ENCODE results near the gene CITED4. TPM values are rescaled to one million over a fixed set of nuclear protein-coding genes. Genes with fewer than 3 reads are reported as not detected.

CITED4 gene
- total and polyA plus RNA-seq, 2 donors (not counting 3 experiments of a cell fraction or from before 2014, with no cell fraction given) = 3.8 to 11.3 TPM

DNA sequence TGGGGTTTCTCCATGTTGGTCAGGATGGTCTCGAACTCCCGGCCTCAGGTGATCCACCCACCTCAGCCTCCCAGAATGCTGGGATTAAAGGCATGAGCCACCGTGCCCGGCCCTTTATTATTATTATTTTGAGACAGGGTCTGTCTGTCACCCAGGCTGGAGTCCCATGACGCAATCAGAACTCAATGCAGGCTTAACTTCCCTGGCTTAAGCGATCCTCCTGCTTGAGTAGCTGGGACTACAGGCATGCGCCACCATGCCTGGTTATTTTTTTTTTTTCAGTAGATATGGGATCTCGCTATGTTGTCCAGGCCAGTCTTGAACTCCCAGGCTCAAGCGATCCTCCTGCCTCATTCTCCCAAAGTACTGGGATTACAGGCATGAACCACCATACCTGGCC, 47.1 kb upstream of the CITED4 start:
- ChIA-PET CTCF (interaction anchor here (1.8 kb wide), 1 partner anchor 10 kb away, joined by 4 read pairs; no protein-coding TSS in a partner anchor), POLR2A (no interaction called here)
- no peak overlapping the region for H3K4me2 ChIP-seq (ENCODE audit: insufficient read depth, low read length)
- no peaks in the 10 kb centered on the region for H3K9me1 ChIP-seq (replicated peaks; ENCODE audit: control insufficient read depth, extremely low read depth, insufficient read depth, low read length)
- no peak overlapping the region for H3K27ac ChIP-seq (ENCODE audit: insufficient read depth, low read depth, low read length)
- DNase-seq (ENCODE audit: low read depth, low spot score) (no peak), FAIRE-seq (no peak)
- H3K9ac ChIP-seq (replicated peaks; ENCODE audit: extremely low read depth, insufficient read depth, low read length) = no peak overlapping the region
- no peaks in the 10 kb centered on the region for H4K20me1 ChIP-seq (replicated peaks; ENCODE audit: control insufficient read depth, extremely low read depth, insufficient read depth, low read length)
- dilution Hi-C loops (cut with MboI; ENCODE audit: extremely low pct_ligation_motif_present, low sequenced_read_pairs) (no loop called here), intact Hi-C loops (cut with micrococcal nuclease) (no loop called here)
- H2AFZ ChIP-seq (ENCODE audit: low read depth, low read length) = no peak overlapping the region
- H3K4me1 ChIP-seq (ENCODE audit: control insufficient read depth, extremely low read depth, insufficient read depth, low read length) = no peaks in the 10 kb centered on the region
- no peaks in the 10 kb centered on the region for H3K27me3 ChIP-seq (ENCODE audit: control insufficient read depth in 2 of 2, insufficient read depth in 2 of 2, low read length in 2 of 2)
- H3K79me2 ChIP-seq (ENCODE audit: control insufficient read depth, insufficient read depth, low read length) = no peaks in the 10 kb centered on the region
- TF ChIP-seq POLR2A (IDR thresholded peaks at IDR 0.05; ENCODE audit: low read depth, low read length) (no peak), CTCF (IDR thresholded peaks at IDR 0.05; ENCODE audit: extremely low read depth in 1 of 2, insufficient read depth in 1 of 2, low read depth in 1 of 2, low read length in 2 of 2) (no peak), MYC (IDR thresholded peaks at IDR 0.05; ENCODE audit: low read depth, low read length) (no peak), POLR2AphosphoS5 (IDR thresholded peaks at IDR 0.05; ENCODE audit: insufficient read depth, low read depth, low read length) (no peak), EZH2 (IDR thresholded peaks at IDR 0.05; ENCODE audit: borderline replicate concordance, low read depth, low read length, severe bottlenecking) (no peak), GATA2 (IDR thresholded peaks at IDR 0.05; ENCODE audit: insufficient read depth, insufficient read length, low read depth, low read length) (no peak), FOS (IDR thresholded peaks at IDR 0.05; ENCODE audit: borderline replicate concordance, insufficient read depth, low read length) (no peak), JUN (IDR thresholded peaks at IDR 0.05; ENCODE audit: borderline replicate concordance, insufficient read depth, insufficient read length, low read depth) (no peak)
- TF ChIP-seq, protein P1, sequence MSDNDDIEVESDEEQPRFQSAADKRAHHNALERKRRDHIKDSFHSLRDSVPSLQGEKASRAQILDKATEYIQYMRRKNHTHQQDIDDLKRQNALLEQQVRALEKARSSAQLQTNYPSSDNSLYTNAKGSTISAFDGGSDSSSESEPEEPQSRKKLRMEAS (IDR thresholded peaks at IDR 0.05; ENCODE audit: insufficient read depth, insufficient read length) = no peak
- no peaks in the 10 kb centered on the region for H3K9me3 ChIP-seq (replicated peaks; ENCODE audit: control insufficient read depth, insufficient read depth, low read length)
- H3K4me3 ChIP-seq (replicated peaks in 1 of 3; ENCODE audit: insufficient read depth in 1 of 3, low read depth in 1 of 3, low read length in 3 of 3) = no peak overlapping the region
- no TSS peak for BruUV-seq (replicated peaks)
- H3K36me3 ChIP-seq (ENCODE audit: control insufficient read depth in 2 of 2, extremely low read depth in 1 of 2, insufficient read depth in 2 of 2, low read length in 2 of 2) = no peaks in the 10 kb centered on the region
